CD4-positive, alpha-beta memory T cell (primary cell): ENCODE results near the gene ATP5MC2. TPM values are rescaled to one million over a fixed set of nuclear protein-coding genes. Genes with fewer than 3 reads are reported as not detected.
"Not testable (repeated sequence)": the region's sequence is repeated elsewhere in the genome, so short reads cannot be mapped to it uniquely, and the experiment has no call there.

Source experiments
- CTCF ChIA-PET: fragments of 350-600 bp; sonication (Branson Sonifier 250); formaldehyde crosslinking; loops from one replicate; lab custom pipeline; 2021; ENCODE audit warnings: inconsistent platforms; ENCODE audit not compliant: partially characterized antibody; lab: Charles Lee
- POLR2A ChIA-PET: fragments of 350-600 bp; sonication (Branson Sonifier 250); formaldehyde crosslinking; loops from one replicate; lab custom pipeline; 2021; ENCODE audit not compliant: partially characterized antibody; lab: Charles Lee
- DNase-seq, 5 donors: peaks; one replicate each; pipeline versions ENCODE4 v3.0.0 to v3.0.0-alpha.2; 2020 to 2022; ENCODE audit warnings: mixed read lengths in 1 of 5
- H3K27ac ChIP-seq: one replicate; pipeline ENCODE4 v1.7.0; 2013; ENCODE audit warnings: low read depth, low read length
- H3K27me3 ChIP-seq: 2 replicates; pipeline ENCODE4 v1.7.0; 2013; ENCODE audit warnings: mild to moderate bottlenecking, low read length, moderate library complexity; ENCODE audit not compliant: insufficient read depth
- H3K36me3 ChIP-seq: 2 replicates; pipeline ENCODE4 v1.7.0; 2013; ENCODE audit warnings: mild to moderate bottlenecking, low read length, moderate library complexity; ENCODE audit not compliant: insufficient read depth
- H3K4me1 ChIP-seq: 2 replicates; pipeline ENCODE4 v1.7.0; 2013; ENCODE audit warnings: mild to moderate bottlenecking, low read length, moderate library complexity; ENCODE audit not compliant: insufficient read depth
- H3K4me3 ChIP-seq, 2 donors: one replicate each; pipeline ENCODE4 v1.7.0; 2013; ENCODE audit warnings: low read length in 2 of 2, mild to moderate bottlenecking in 1 of 2
- H3K9me3 ChIP-seq, 2 donors: one replicate each; pipeline ENCODE4 v1.7.0; 2013; ENCODE audit warnings: low read length in 2 of 2, control low read depth in 1 of 2; ENCODE audit not compliant: control insufficient read depth in 1 of 2
- H3K27ac Mint-ChIP-seq, 7 donors: one replicate each; pipeline ENCODE4 v1.8.0; 2020 to 2021; ENCODE audit warnings: mixed read lengths in 7 of 7, mild to moderate bottlenecking in 6 of 7, inconsistent platforms in 3 of 7, moderate library complexity in 3 of 7
- H3K27me3 Mint-ChIP-seq, 2 donors: one replicate each; pipeline ENCODE4 v1.8.0; 2020 to 2021; ENCODE audit warnings: mixed read lengths in 2 of 2
- H3K36me3 Mint-ChIP-seq, 2 donors: one replicate each; pipeline ENCODE4 v1.8.0; 2020 to 2021; ENCODE audit warnings: mixed read lengths in 2 of 2, inconsistent platforms in 1 of 2, mild to moderate bottlenecking in 1 of 2
- H3K4me1 Mint-ChIP-seq, 4 donors: one replicate each; pipeline ENCODE4 v1.8.0; 2020 to 2021; ENCODE audit warnings: mixed read lengths in 4 of 4, mild to moderate bottlenecking in 1 of 4
- H3K4me3 Mint-ChIP-seq, 8 donors: one replicate each; pipeline ENCODE4 v1.8.0; 2020 to 2021; ENCODE audit warnings: mixed read lengths in 8 of 8, mild to moderate bottlenecking in 7 of 8, moderate library complexity in 6 of 8, inconsistent platforms in 3 of 8
- H3K9me3 Mint-ChIP-seq, 8 donors: one replicate each; pipeline ENCODE4 v1.8.0; 2020 to 2021; ENCODE audit warnings: mixed read lengths in 8 of 8, mild to moderate bottlenecking in 5 of 8, inconsistent platforms in 3 of 8, moderate library complexity in 1 of 8
- intact Hi-C: fragments of 100-400 bp; cut with micrococcal nuclease; formaldehyde crosslinking; loops from one replicate; pipeline ENCODE4 v1.15.1; 2023
- polyA plus RNA-seq, 2 donors: library from polyadenylated mRNA; unstranded; fragments of 300-500 nt; fragmentation: Illumina TruSeq; gene quantifications; one replicate each; pipeline ENCODE4 v1.2.3, GENCODE V29; 2021
- total RNA-seq, 2 experiments: library from RNA; stranded (reverse); gene quantifications; one replicate each; pipeline ENCODE4 v1.2.3, GENCODE V29; 2021

ATP5MC2 gene
- total and polyA plus RNA-seq, 4 experiments from 2014 or later, result 238 to 581 (median 382) TPM

DNA sequence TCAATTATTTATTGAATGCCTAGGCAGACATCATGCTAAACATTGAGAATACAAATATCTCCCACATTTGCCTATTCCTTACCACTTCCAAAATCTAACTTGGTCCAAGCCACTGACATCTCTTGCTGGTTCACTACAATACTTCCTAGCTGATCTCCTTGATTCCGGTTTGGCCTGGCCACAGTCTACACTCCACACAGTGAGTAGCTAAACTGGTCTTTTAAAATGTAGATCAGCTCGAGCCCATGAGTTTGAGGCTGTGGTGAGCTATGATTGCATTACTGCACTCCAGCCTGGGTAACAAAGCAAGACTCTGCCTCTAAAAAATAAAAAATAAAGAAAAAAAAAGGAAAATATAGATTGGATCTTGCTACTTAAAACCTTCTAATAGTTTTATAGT lies 7.6 kb upstream of the ATP5MC2 start:
- DNase-seq, result no peak
- ChIA-PET POLR2A (no interaction called here), CTCF (interaction anchor here (4.7 kb wide), 1 partner anchor 62 kb away, joined by 33 read pairs; no protein-coding TSS in a partner anchor)
- Histone ChIP-seq H3K36me3 (no peaks in the 10 kb centered on the region), H3K4me1 (no peaks in the 10 kb centered on the region), H3K4me3 (no peak overlapping the region), H3K9me3 (no peaks in the 10 kb centered on the region), H3K27me3 (no peaks in the 10 kb centered on the region), H3K27ac (no peak overlapping the region)
- intact Hi-C loops, result no loop called here
- H3K9me3 Mint-ChIP-seq, result peaks cover 0 to 2% (median 0%) of the 10 kb centered on the region in 8 donors
- no peaks in the 10 kb centered on the region for H3K36me3 Mint-ChIP-seq
- no peak overlapping the region for H3K4me3 Mint-ChIP-seq
- no peak overlapping the region for H3K27ac Mint-ChIP-seq
- H3K4me1 Mint-ChIP-seq, result no peaks in the 10 kb centered on the region
- peaks cover 14% of the 10 kb centered on the region in 2 donors for H3K27me3 Mint-ChIP-seq

DNA sequence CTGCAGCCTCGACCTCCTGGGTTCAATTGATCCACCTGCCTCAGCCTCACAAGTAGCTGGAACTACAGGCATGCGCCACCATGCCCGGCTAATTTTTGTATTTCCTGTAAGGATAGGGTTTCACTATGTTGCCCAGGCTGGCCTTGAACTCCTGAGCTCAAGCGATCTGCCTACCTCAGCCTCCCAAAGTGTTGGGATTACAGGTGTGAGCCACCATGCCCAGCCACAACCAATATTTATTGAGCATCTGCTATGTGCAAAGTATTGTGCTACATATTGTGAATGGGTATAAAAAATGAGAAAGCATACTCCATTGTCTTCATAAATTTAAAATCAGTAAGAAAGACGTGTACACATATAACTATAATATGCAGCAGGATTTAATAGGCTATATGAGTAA lies 4.2 kb upstream of the ATP5MC2 start:
- intact Hi-C loops, DNase-seq, H3K4me3 Mint-ChIP-seq, H3K27ac Mint-ChIP-seq, H3K27me3 ChIP-seq, H3K27ac ChIP-seq, H3K36me3 ChIP-seq, H3K9me3 Mint-ChIP-seq, POLR2A ChIA-PET, H3K9me3 ChIP-seq, H3K4me3 ChIP-seq: not testable (repeated sequence)
- peaks cover 16% of the 10 kb centered on the region for H3K4me1 ChIP-seq
- peaks cover 0 to 10% of the 10 kb centered on the region in 2 donors for H3K36me3 Mint-ChIP-seq
- peaks cover 21 to 22% of the 10 kb centered on the region in 2 donors for H3K27me3 Mint-ChIP-seq
- H3K4me1 Mint-ChIP-seq, result peaks cover 4 to 20% (median 13%) of the 10 kb centered on the region in 4 donors
- CTCF ChIA-PET, result interaction anchor here (1.0 kb wide), 1 partner anchor 10 kb away, joined by 3 read pairs; no protein-coding TSS in a partner anchor

DNA sequence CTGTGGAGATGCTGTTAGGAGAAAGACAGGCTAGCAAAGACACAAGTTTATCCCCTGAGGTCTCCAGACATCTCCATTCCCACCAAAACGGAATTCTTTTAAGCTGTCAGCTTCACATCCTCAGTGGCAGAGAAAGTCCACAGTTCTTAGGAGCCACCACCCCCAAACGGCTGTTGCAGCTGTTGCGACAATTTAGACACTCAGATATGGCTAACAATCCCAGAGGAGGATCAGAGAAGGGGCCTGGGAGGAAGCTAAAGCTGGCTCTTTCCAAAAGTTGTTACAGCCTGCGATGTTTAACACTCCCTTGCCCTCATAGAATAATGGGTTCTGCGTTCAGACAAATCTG lies 1.9 kb upstream of the ATP5MC2 start:
- Histone ChIP-seq H3K27ac (no peak overlapping the region), H3K4me3 (no peak overlapping the region), H3K27me3 (peaks cover 8% of the 10 kb centered on the region), H3K36me3 (peaks cover 8% of the 10 kb centered on the region), H3K9me3 (no peaks in the 10 kb centered on the region), H3K4me1 (peaks cover 29% of the 10 kb centered on the region)
- peaks cover 0 to 2% (median 0%) of the 10 kb centered on the region in 8 donors for H3K9me3 Mint-ChIP-seq
- DNase-seq, result no peak
- peaks cover 0 to 21% of the 10 kb centered on the region in 2 donors for H3K36me3 Mint-ChIP-seq
- H3K27me3 Mint-ChIP-seq, result peaks cover 17 to 18% of the 10 kb centered on the region in 2 donors
- H3K4me1 Mint-ChIP-seq, result peaks cover 12 to 33% (median 26%) of the 10 kb centered on the region in 4 donors
- POLR2A ChIA-PET, result interaction anchor here (3.2 to 3.6 kb wide), 2 partner anchors 50 to 134 kb away, joined by 9 to 31 read pairs; partner anchors contain the start of gene CALCOCO1
- no peak overlapping the region for H3K27ac Mint-ChIP-seq
- peak overlapping the region in 7 of 8 donors; percentile 18 to 95 (median 57) for H3K4me3 Mint-ChIP-seq
- CTCF ChIA-PET, result interaction anchor here (1.0 to 5.5 kb wide), 6 partner anchors 21 to 134 kb away, joined by 3 to 38 read pairs (median 6); no protein-coding TSS in a partner anchor
- intact Hi-C loops, result loop anchor here (2.0 to 5.0 kb wide), 2 partner anchors 19 to 380 kb away; partner anchors contain the start of genes MYG1 and PFDN5

DNA sequence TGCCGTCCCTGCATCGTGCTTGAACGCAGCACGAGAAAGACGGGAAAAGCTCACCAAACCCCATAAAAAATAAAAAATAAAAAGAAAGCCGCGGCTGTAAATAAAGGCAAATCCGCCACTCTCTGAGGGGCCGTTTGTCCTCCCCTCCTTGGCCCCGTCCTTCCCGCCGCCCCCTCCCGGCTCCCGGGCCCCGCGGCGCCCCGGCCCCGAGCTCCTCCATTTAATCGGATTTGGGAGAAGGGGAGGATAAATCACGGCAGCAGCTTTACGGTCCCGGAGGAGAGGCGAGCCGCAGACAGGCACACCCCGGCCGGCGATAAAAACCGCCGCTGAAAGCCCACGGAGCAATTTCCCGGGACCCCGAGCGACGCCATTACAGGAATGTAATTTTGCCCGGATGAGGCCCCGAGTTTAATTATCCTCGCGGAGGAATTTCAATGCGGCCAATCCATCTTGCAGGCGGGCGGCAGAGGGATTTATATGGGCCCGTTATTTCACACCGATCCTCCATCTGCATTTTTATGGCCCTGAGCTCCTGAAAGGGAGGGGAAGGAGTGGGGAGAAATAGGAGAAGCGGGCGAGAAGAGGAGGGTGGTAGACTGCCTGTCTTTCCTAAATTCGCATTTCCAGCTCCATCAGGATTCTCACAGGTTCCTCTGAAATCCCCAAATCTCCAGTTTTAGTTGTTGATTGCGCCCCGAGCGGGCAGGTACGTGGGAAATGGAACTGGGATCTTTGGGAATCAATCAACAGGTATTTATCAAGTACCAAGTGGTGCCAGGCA lies 1.3 kb upstream of the ATP5MC2 start:
- Mint-ChIP-seq H3K27ac (peak overlapping the region in 5 of 7 donors; percentile 4 to 98 (median 93)), H3K4me3 (peak overlapping the region; percentile 91 to 98 (median 95)), H3K27me3 (peaks cover 17 to 18% of the 10 kb centered on the region in 2 donors), H3K36me3 (peaks cover 0 to 27% of the 10 kb centered on the region in 2 donors), H3K9me3 (peaks cover 0 to 2% (median 0%) of the 10 kb centered on the region in 8 donors), H3K4me1 (peaks cover 14 to 33% (median 26%) of the 10 kb centered on the region in 4 donors)
- peaks cover 14% of the 10 kb centered on the region for H3K36me3 ChIP-seq
- DNase-seq, result no peak
- POLR2A ChIA-PET, result interaction anchor here (0.6 to 3.6 kb wide), 8 partner anchors 18 to 539 kb away, joined by 3 to 38 read pairs (median 6); partner anchors contain the start of genes ATF7, CALCOCO1, CISTR and MAP3K12
- peaks cover 29% of the 10 kb centered on the region for H3K4me1 ChIP-seq
- H3K27ac ChIP-seq, result no peak overlapping the region
- intact Hi-C loops, result loop anchor here (2.0 to 5.0 kb wide), 2 partner anchors 20 to 380 kb away; partner anchors contain the start of genes MYG1 and PFDN5
- peaks cover 8% of the 10 kb centered on the region for H3K27me3 ChIP-seq
- no peaks in the 10 kb centered on the region for H3K9me3 ChIP-seq
- CTCF ChIA-PET, result interaction anchor here (0.7 to 5.5 kb wide), 12 partner anchors 9 to 134 kb away, joined by 3 to 38 read pairs (median 6); partner anchors contain the start of gene ATF7
- peak overlapping the region; percentile 82 to 89 for H3K4me3 ChIP-seq

DNA sequence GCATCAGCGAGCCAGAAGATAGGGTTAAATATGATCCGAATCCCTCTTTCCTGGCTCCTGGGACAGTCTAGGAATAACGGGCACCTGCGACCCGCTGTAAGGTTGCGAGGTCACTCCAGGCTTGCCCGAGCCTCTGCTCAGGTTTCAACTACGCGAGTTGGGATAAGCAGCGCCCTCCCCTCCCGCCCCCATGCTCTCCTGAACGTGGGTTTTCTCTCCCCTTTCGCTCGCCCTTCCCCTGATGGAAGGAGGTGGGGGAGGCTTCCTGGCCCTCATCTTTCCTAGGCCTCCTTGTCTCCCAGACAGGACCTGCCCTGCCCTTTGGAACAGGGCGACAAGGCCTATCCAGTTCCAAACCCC lies 753 bp upstream of the ATP5MC2 start:
- Mint-ChIP-seq H3K4me1 (peaks cover 14 to 33% (median 26%) of the 10 kb centered on the region in 4 donors), H3K27ac (peak overlapping the region in 6 of 7 donors; percentile 93 to 98 (median 97)), H3K4me3 (peak overlapping the region; percentile 91 to 98 (median 95)), H3K36me3 (peaks cover under 1 to 31% of the 10 kb centered on the region in 2 donors), H3K27me3 (peaks cover 15% of the 10 kb centered on the region in 2 donors), H3K9me3 (peaks cover 0 to 2% (median 0%) of the 10 kb centered on the region in 8 donors)
- Histone ChIP-seq H3K27me3 (peaks cover 8% of the 10 kb centered on the region), H3K36me3 (peaks cover 18% of the 10 kb centered on the region), H3K9me3 (no peaks in the 10 kb centered on the region), H3K4me1 (peaks cover 30% of the 10 kb centered on the region), H3K4me3 (peak overlapping the region; percentile 82 to 89), H3K27ac (peak overlapping the region; percentile 32)
- CTCF ChIA-PET, result interaction anchor here (0.7 to 5.5 kb wide), 13 partner anchors 9 to 133 kb away, joined by 3 to 38 read pairs (median 6); partner anchors contain the start of genes ATF7 and CALCOCO1
- POLR2A ChIA-PET, result interaction anchor here (0.6 to 3.6 kb wide), 14 partner anchors 10 to 331 kb away, joined by 3 to 38 read pairs (median 4); partner anchors contain the start of genes ATF7, CALCOCO1, CISTR and MAP3K12
- intact Hi-C loops, result loop anchor here (1.0 to 5.0 kb wide), 4 partner anchors 20 to 379 kb away; partner anchors contain the start of genes ATF7, CALCOCO1, MYG1 and PFDN5
- DNase-seq, result peak in 1 of 5 donors; percentile 20

DNA sequence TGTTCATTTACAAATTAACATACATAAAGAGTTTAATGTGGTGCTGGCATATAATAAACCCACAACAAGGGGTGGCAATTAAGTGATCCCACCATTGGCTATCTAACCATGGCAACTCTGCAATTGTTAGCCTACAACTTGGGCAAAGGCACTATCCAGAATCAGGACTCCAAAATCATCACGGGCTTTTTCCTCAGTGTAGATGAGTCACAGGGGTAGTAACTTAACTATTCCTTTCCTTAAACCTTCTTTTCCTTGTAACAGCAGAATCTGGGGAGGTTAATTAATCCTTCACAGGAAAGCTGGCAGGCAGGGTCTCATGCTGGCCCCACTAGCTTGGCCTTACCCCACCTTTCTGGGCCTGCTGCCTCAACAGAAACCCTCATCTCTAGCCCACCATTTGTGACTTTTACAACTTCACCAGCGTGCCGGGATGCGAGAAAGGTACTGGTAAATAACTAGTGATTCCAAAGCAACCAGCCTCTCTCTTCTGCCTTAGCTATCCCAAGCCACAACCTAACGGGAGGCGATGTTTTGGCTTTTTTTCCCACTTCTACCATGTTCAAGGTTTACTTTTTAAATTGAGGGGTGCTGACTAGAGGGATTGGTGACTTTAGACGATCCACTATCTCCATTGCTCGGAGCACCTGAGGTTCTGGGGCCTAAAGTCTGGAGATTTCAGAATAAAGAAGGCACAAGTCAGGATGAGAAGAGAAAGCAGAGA lies 744 bp downstream of the ATP5MC2 start:
- CTCF ChIA-PET, result interaction anchor here (1.0 to 5.5 kb wide), 20 partner anchors 7 to 669 kb away, joined by 3 to 38 read pairs (median 6); partner anchors contain the start of genes ATF7, CALCOCO1 and EIF4B
- Mint-ChIP-seq H3K9me3 (peaks cover 0 to 2% (median 0%) of the 10 kb centered on the region in 8 donors), H3K36me3 (peaks cover 9 to 42% of the 10 kb centered on the region in 2 donors), H3K27me3 (peaks cover 14 to 15% of the 10 kb centered on the region in 2 donors), H3K4me1 (peaks cover 18 to 41% (median 32%) of the 10 kb centered on the region in 4 donors), H3K4me3 (peak overlapping the region; percentile 91 to 98 (median 95)), H3K27ac (peak overlapping the region; percentile 93 to 98 (median 97))
- Histone ChIP-seq H3K4me3 (peak overlapping the region; percentile 82 to 89), H3K9me3 (no peaks in the 10 kb centered on the region), H3K27me3 (peaks cover 8% of the 10 kb centered on the region), H3K27ac (peak overlapping the region; percentile 59), H3K4me1 (peaks cover 36% of the 10 kb centered on the region), H3K36me3 (peaks cover 27% of the 10 kb centered on the region)
- POLR2A ChIA-PET, result interaction anchor here (0.6 to 3.6 kb wide), 14 partner anchors 11 to 330 kb away, joined by 3 to 38 read pairs (median 4); partner anchors contain the start of genes ATF7, CALCOCO1, CISTR and MAP3K12
- intact Hi-C loops, result loop anchor here (5.0 kb wide), 1 partner anchor 378 kb away; the partner anchor contains the start of genes MYG1 and PFDN5
- no peak for DNase-seq
